Measurements from ENCODE around the gene ZEB1.

ZEB1 gene

DNA sequence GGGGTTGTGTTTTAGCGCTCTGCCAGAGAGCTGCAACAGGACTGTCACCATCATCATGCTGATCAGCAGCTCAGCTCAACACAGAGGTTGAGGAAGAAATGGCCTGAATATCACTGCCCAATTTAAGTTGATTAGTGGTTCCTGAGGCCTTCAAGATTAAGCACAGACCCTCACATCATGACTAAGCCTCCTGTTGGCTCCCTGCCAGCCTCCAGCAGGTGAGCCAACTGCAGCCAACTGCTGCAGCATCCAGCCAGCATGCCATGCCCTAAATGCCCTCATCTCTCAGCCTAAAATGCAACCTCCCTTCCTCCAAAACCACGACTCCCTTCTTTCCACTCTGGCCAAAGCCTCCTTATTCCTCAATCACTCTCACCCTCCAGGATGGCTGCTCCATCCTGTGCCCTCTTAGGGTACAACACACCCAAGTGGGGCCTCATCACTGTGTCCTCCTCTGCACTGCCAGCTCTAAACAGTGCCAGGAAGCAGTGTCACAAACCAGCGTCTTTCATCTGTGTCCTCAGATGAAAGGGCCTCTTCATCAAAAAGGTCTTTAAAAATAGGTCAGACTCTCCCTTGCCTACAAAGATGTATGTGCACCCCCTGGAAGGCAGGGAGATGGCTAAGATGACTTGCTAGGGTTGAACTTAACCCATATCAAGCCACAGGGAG, 259.3 kb downstream of the ZEB1 start:
- no peak for DNase-seq (ENCODE audit: extremely low read depth, low read depth)
- TF ChIP-seq, protein P1, sequence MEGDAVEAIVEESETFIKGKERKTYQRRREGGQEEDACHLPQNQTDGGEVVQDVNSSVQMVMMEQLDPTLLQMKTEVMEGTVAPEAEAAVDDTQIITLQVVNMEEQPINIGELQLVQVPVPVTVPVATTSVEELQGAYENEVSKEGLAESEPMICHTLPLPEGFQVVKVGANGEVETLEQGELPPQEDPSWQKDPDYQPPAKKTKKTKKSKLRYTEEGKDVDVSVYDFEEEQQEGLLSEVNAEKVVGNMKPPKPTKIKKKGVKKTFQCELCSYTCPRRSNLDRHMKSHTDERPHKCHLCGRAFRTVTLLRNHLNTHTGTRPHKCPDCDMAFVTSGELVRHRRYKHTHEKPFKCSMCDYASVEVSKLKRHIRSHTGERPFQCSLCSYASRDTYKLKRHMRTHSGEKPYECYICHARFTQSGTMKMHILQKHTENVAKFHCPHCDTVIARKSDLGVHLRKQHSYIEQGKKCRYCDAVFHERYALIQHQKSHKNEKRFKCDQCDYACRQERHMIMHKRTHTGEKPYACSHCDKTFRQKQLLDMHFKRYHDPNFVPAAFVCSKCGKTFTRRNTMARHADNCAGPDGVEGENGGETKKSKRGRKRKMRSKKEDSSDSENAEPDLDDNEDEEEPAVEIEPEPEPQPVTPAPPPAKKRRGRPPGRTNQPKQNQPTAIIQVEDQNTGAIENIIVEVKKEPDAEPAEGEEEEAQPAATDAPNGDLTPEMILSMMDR (IDR thresholded peaks at IDR 0.05; ENCODE audit: low read depth, low read length, missing control alignments) = no peak
- H3K4me3 ChIP-seq (replicated peaks; ENCODE audit: low read depth, low read length) = no peak overlapping the region

DNA sequence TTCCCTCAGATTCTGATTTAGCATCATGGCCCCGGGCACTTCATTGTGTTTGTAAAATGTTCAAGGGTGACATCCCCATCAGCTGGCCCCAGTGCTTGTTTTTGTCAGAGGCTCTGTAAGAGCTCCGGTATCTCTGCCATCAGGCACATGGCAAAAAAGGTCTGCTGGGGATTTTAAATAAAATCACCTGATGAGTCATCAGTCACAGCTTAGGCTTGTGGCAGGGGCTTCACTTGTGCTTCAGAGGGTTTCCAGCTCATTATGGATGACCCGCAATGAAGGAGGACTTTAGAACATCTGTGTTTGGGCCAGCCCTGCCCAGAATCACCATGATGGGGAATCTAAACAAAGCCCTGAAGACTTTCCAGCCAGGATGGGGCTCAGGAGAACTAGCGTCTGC, 259.9 kb downstream of the ZEB1 start:
- TF ChIP-seq, protein P1 (IDR thresholded peaks at IDR 0.05; ENCODE audit: low read depth, low read length, missing control alignments) = no peak
- H3K4me3 ChIP-seq (replicated peaks; ENCODE audit: low read depth, low read length) = no peak overlapping the region
- DNase-seq (ENCODE audit: extremely low read depth, low read depth) = no peak

All from HFF-Myc (cell line).